SK-N-MC (cell line): ENCODE data around the gene RASSF4.

ENCODE experiments used
- EZH2 ChIP-seq: fragments of 200-600 bp; sonication (generic); IDR thresholded peaks from one replicate; pipeline ENCODE4 v1.6.1; 2017; ENCODE audit warnings: antibody characterized with exemption
- FOXP2 ChIP-seq: optimal IDR thresholded peaks from 2 replicates; pipeline ENCODE3; 2011; ENCODE audit warnings: mild to moderate bottlenecking, moderate library complexity; ENCODE audit not compliant: insufficient read depth; ENCODE audit errors: extremely low read length, control extremely low read depth
- POLR2AphosphoS5 ChIP-seq: IDR thresholded peaks from 2 replicates; pipeline ENCODE4 v1.6.1; 2012; ENCODE audit warnings: mild to moderate bottlenecking, low read depth, low read length, borderline replicate concordance

DNA sequence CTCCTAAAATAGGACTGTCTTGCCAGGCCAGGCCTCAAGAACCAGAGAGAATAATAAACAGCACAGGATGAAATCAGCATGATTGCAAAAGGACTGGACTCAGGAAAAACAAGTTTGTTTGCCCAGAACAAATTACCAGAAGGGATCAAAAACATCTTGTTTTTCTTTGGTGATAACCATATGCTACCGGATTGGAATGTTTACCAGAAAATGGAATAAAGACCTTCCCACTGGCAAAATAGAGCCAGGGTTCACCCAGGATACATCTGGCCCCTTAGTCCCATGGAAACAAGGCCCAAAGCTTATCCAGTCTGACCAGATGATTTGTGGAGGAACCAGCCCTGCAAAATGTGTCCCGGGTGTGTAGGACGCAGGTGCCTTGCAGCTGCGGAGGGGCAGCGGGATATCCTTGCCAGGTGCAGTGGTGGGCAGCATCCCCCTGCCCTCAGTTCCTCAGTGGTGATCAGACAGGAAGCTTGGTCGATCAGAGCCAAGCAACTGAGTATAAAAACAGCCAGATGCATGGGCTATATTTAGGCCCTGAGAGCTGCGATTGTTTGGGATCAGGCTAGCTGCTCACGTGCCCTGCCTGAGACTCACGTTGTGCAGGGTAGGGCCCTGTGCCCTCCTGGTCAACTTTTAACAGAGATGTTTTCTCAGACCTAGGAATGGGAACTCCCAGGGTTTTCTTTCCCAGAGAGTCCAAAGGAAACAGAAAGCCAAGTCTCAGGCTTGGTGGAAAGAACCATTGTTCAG is 36.5 kb downstream of the RASSF4 start:
- no peak for TF ChIP-seq POLR2AphosphoS5
- no peak for TF ChIP-seq EZH2
- no peak for TF ChIP-seq FOXP2
